ENCODE data around the gene VIT. TPM values are rescaled to one million over a fixed set of nuclear protein-coding genes. Genes with fewer than 3 reads are reported as not detected.

VIT gene
- polyA plus RNA-seq, 3 donors, result 0.09 to 0.23 TPM; not detected in 1

- DNase-seq (ENCODE audit: extremely low read depth in 1 of 11, low read depth in 9 of 11, low spot score in 4 of 11), result no peak
Observed at GRCh38 chr2:36705326-36706020, 9.0 kb downstream of the VIT start.

GRCh38 chr2:36706021-36706876, 9.7 kb downstream of the VIT start:
- no peak for DNase-seq (ENCODE audit: extremely low read depth in 1 of 11, low read depth in 9 of 11, low spot score in 4 of 11)

GRCh38 chr2:36707050-36707449, 10.5 kb downstream of the VIT start:
- DNase-seq (ENCODE audit: extremely low read depth in 1 of 11, low read depth in 9 of 11, low spot score in 4 of 11), result no peak

- DNase-seq (ENCODE audit: extremely low read depth in 1 of 11, low read depth in 9 of 11, low spot score in 4 of 11), result no peak
Observed at GRCh38 chr2:36708041-36708741, 11.7 kb downstream of the VIT start.

- DNase-seq (ENCODE audit: extremely low read depth in 1 of 11, low read depth in 9 of 11, low spot score in 4 of 11), result no peak
Observed at GRCh38 chr2:36710858-36711515, 14.5 kb downstream of the VIT start.

GRCh38 chr2:36711741-36712314, 15.3 kb downstream of the VIT start:
- DNase-seq (ENCODE audit: extremely low read depth in 1 of 11, low read depth in 9 of 11, low spot score in 4 of 11), result no peak

GRCh38 chr2:36713310-36713709, 16.8 kb downstream of the VIT start:
- no peak for DNase-seq (ENCODE audit: extremely low read depth in 1 of 11, low read depth in 9 of 11, low spot score in 4 of 11)

- no peak for DNase-seq (ENCODE audit: extremely low read depth in 1 of 11, low read depth in 9 of 11, low spot score in 4 of 11)
Observed at GRCh38 chr2:36716111-36716510, 19.6 kb downstream of the VIT start.

- DNase-seq (ENCODE audit: extremely low read depth in 1 of 11, low read depth in 9 of 11, low spot score in 4 of 11), result no peak
Observed at GRCh38 chr2:36717603-36718266, 21.2 kb downstream of the VIT start.

GRCh38 chr2:36727550-36727949, 31.0 kb downstream of the VIT start:
- DNase-seq (ENCODE audit: extremely low read depth in 1 of 11, low read depth in 9 of 11, low spot score in 4 of 11), result no peak

- DNase-seq (ENCODE audit: extremely low read depth in 1 of 11, low read depth in 9 of 11, low spot score in 4 of 11), result no peak
Observed at GRCh38 chr2:36729067-36729466, 32.6 kb downstream of the VIT start.

- DNase-seq (ENCODE audit: extremely low read depth in 1 of 11, low read depth in 9 of 11, low spot score in 4 of 11), result no peak
Observed at GRCh38 chr2:36731941-36732672, 35.6 kb downstream of the VIT start.

GRCh38 chr2:36732673-36733036, 36.1 kb downstream of the VIT start:
- DNase-seq (ENCODE audit: extremely low read depth in 1 of 11, low read depth in 9 of 11, low spot score in 4 of 11), result no peak

- DNase-seq (ENCODE audit: extremely low read depth in 1 of 11, low read depth in 9 of 11, low spot score in 4 of 11), result no peak
Observed at GRCh38 chr2:36733215-36733614, 36.7 kb downstream of the VIT start.

GRCh38 chr2:36734304-36734703, 37.8 kb downstream of the VIT start:
- DNase-seq (ENCODE audit: extremely low read depth in 1 of 11, low read depth in 9 of 11, low spot score in 4 of 11), result no peak

GRCh38 chr2:36737131-36737750, 40.7 kb downstream of the VIT start:
- DNase-seq (ENCODE audit: extremely low read depth in 1 of 11, low read depth in 9 of 11, low spot score in 4 of 11), result no peak

- DNase-seq (ENCODE audit: extremely low read depth in 1 of 11, low read depth in 9 of 11, low spot score in 4 of 11), result no peak
Observed at GRCh38 chr2:36740061-36740460, 43.6 kb downstream of the VIT start.

All from renal cortex interstitium (tissue), 11 donors.